Neural progenitor cell (in vitro differentiated cells): ENCODE measurements around the gene TMEM263.

Source experiments
- EZH2 ChIP-seq: fragments of 200-600 bp; sonication (generic); IDR thresholded peaks from 2 replicates; pipeline ENCODE4 v1.6.1; 2017; ENCODE audit warnings: antibody characterized with exemption, mild to moderate bottlenecking, moderate library complexity
- TF ChIP-seq, protein P1 (sequence below): fragments of 200-600 bp; sonication (generic); IDR thresholded peaks from 2 replicates; pipeline ENCODE4 v1.5.1; 2017; ENCODE audit warnings: antibody characterized with exemption, mild to moderate bottlenecking

DNA sequence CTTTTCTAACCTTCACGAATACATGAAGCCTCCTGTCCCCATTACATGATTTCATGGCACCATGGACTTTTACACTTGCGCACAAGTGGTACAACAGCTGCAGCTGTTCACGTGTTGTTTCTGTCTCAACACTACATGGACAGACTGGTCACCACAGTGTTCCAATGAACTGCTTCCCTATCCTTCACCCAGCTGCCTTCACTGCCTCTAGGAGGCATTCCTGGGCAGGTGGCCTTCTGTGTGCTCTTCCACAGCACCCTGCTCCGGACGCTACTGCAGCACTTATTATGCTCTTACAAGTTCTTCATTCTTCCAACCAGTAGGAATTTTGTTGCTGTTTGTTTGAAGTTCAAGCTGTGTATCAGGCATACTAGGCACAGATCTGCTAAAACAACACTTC is 29.8 kb downstream of the TMEM263 start:
- no peak for TF ChIP-seq EZH2
- TF ChIP-seq, protein P1, sequence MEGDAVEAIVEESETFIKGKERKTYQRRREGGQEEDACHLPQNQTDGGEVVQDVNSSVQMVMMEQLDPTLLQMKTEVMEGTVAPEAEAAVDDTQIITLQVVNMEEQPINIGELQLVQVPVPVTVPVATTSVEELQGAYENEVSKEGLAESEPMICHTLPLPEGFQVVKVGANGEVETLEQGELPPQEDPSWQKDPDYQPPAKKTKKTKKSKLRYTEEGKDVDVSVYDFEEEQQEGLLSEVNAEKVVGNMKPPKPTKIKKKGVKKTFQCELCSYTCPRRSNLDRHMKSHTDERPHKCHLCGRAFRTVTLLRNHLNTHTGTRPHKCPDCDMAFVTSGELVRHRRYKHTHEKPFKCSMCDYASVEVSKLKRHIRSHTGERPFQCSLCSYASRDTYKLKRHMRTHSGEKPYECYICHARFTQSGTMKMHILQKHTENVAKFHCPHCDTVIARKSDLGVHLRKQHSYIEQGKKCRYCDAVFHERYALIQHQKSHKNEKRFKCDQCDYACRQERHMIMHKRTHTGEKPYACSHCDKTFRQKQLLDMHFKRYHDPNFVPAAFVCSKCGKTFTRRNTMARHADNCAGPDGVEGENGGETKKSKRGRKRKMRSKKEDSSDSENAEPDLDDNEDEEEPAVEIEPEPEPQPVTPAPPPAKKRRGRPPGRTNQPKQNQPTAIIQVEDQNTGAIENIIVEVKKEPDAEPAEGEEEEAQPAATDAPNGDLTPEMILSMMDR, result no peak
